Neutrophil (primary cell): Measurements from ENCODE around the gene TSC22D1.

Experiments used
- H3K27ac ChIP-seq: fragments of 200-600 bp; sonication (generic); 2 replicates; pipeline ENCODE4 v1.5.1; 2016; ENCODE audit warnings: mild to moderate bottlenecking, moderate library complexity
- H3K27me3 ChIP-seq: fragments of 200-600 bp; sonication (generic); 2 replicates; pipeline ENCODE4 v1.6.0; 2016; ENCODE audit warnings: mild to moderate bottlenecking
- H3K36me3 ChIP-seq: fragments of 200-600 bp; sonication (generic); 2 replicates; pipeline ENCODE4 v1.5.1; 2017
- H3K4me1 ChIP-seq, 2 experiments: fragments of 200-600 bp in 1 of 2; sonication (generic) in 1 of 2; 1 replicate in 1 of 2; 2 replicates in 1 of 2; pipeline versions ENCODE4 v1.5.1 to v1.6.1; 2013 to 2016; ENCODE audit warnings: low read depth in 1 of 2, low read length in 1 of 2, mild to moderate bottlenecking in 1 of 2, moderate library complexity in 1 of 2; ENCODE audit not compliant: control insufficient read depth in 1 of 2, insufficient read depth in 1 of 2
- H3K4me3 ChIP-seq, 2 experiments: fragments of 200-600 bp in 1 of 2; sonication (generic) in 1 of 2; 1 replicate in 1 of 2; 2 replicates in 1 of 2; pipeline ENCODE4 v1.5.1; 2013 to 2016; ENCODE audit warnings: low read depth in 1 of 2, low read length in 1 of 2, mild to moderate bottlenecking in 1 of 2, moderate library complexity in 1 of 2
- H3K9me3 ChIP-seq: fragments of 200-600 bp; sonication (generic); 2 replicates; pipeline ENCODE4 v1.5.1; 2016
- TF ChIP-seq, protein P1 (sequence below): fragments of 200-600 bp; sonication (generic); IDR thresholded peaks from 2 replicates; pipeline ENCODE4 v1.5.1; 2016; ENCODE audit warnings: antibody characterized with exemption

TSC22D1 gene

DNA sequence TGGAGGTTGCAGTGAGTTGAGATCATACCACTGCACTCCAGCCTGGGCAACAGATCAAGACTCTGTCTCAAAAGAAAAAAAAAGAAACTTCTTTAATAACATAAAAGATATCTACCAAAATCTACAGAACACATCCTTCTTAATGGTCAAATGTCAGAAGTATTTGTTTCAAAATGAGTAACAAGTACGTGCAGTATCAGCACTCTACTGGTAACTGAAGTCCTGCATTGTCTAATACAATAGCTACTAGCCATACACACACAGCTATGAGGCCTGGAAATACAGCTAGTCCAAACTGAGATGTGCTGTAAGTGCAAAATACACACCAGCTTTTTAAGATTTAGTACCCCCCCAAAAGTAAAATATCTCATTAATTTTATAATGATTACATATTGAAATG lies 88.1 kb downstream of the TSC22D1 start:
- no peaks in the 10 kb centered on the region for H3K36me3 ChIP-seq
- H3K27me3 ChIP-seq, result no peaks in the 10 kb centered on the region
- no peak overlapping the region for H3K4me3 ChIP-seq
- TF ChIP-seq, protein P1, sequence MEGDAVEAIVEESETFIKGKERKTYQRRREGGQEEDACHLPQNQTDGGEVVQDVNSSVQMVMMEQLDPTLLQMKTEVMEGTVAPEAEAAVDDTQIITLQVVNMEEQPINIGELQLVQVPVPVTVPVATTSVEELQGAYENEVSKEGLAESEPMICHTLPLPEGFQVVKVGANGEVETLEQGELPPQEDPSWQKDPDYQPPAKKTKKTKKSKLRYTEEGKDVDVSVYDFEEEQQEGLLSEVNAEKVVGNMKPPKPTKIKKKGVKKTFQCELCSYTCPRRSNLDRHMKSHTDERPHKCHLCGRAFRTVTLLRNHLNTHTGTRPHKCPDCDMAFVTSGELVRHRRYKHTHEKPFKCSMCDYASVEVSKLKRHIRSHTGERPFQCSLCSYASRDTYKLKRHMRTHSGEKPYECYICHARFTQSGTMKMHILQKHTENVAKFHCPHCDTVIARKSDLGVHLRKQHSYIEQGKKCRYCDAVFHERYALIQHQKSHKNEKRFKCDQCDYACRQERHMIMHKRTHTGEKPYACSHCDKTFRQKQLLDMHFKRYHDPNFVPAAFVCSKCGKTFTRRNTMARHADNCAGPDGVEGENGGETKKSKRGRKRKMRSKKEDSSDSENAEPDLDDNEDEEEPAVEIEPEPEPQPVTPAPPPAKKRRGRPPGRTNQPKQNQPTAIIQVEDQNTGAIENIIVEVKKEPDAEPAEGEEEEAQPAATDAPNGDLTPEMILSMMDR, result no peak
- H3K27ac ChIP-seq, result no peak overlapping the region
- no peaks in the 10 kb centered on the region for H3K9me3 ChIP-seq
- H3K4me1 ChIP-seq, result peaks cover 5 to 16% of the 10 kb centered on the region in 2 experiments

DNA sequence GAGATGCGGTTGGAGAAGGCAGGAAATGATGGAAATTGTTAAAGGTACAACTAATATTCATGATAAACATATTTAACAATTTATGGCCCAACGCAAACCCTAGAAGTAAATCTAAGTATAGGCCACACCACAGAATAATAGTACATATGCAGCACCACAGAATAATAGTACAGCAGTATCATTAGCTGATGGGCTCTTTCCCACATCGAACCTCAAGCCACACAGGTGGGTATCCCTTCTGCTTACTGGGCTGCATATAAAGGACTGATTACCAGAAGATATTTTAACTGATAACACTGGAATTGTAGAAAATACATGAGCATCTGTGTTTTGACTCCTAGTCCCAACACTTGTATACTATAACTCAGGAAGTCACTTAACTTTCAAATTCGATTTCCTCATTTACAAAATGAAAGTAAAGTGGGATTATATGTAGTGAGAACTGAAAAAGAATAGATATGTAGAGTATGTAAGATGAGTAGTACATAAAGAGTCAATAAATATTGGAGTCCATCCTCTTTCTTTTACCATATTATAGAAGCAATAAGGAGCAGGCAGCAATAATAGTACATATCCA lies 91.5 kb downstream of the TSC22D1 start:
- no peak overlapping the region for H3K27ac ChIP-seq
- H3K9me3 ChIP-seq, result no peaks in the 10 kb centered on the region
- no peaks in the 10 kb centered on the region for H3K27me3 ChIP-seq
- H3K36me3 ChIP-seq, result no peaks in the 10 kb centered on the region
- TF ChIP-seq, protein P1, result no peak
- H3K4me3 ChIP-seq, result no peak overlapping the region
- peaks cover 5 to 16% of the 10 kb centered on the region in 2 experiments for H3K4me1 ChIP-seq

DNA sequence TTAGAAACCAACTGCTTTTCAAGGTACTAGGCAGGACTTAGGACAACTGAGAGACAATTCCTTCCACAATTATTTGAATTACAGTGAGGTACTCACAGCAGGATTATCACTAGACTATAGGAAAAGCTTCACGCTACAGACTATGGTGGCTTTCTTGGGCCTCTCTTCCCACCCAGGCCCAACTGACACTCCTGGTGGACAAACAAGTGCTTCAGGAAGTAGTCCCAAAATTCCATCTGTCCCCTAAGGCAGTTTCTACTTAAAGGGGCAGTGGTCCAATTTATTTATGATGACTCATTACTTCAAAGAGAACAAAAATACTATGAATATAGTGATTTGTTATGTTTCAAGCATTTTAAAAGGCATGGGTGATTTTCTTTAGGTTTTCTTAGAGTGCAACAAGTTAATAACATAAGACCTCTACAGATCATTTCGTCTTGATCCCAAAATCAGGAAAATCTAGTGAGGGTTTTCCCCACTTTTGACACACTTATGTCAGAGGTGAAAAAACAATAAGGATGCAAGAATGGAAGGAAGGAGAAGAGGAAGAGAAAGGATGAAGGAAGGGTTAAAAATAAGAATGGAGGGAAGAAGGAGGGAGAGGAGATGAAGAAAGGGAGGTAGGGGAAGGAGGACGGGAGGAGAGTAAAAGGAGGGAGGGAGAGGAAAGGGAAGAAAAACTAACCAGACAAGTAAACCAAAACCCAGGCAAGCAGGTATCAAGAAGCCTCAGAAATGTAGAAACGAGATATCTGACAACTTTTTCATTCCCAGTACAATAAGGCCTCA lies 101.8 kb downstream of the TSC22D1 start:
- Histone ChIP-seq H3K9me3 (no peaks in the 10 kb centered on the region), H3K4me1 (no peaks in the 10 kb centered on the region), H3K4me3 (no peak overlapping the region), H3K27me3 (no peaks in the 10 kb centered on the region), H3K27ac (no peak overlapping the region), H3K36me3 (no peaks in the 10 kb centered on the region)
- TF ChIP-seq, protein P1, result no peak

DNA sequence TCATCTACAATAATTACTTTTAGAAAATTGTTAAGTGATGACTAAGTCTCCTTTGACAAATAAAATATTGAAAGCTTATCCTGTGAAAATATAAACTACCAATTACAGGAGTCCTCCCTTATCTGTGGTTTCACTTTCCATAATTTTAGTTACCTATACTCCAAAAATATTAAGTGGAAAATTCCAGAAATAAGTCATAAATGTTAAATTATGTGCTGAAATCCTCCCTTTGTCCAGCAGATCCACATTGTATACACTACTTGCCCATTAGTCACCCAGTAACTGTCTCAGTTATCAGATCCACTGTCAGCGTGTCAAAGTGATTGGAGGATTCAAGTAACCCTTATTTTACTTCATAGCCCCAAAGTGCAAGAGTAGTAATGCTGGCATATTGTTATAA lies 104.4 kb downstream of the TSC22D1 start:
- Histone ChIP-seq H3K36me3 (no peaks in the 10 kb centered on the region), H3K27ac (no peak overlapping the region), H3K4me3 (no peak overlapping the region), H3K27me3 (no peaks in the 10 kb centered on the region), H3K9me3 (no peaks in the 10 kb centered on the region), H3K4me1 (no peaks in the 10 kb centered on the region)
- TF ChIP-seq, protein P1, result no peak

DNA sequence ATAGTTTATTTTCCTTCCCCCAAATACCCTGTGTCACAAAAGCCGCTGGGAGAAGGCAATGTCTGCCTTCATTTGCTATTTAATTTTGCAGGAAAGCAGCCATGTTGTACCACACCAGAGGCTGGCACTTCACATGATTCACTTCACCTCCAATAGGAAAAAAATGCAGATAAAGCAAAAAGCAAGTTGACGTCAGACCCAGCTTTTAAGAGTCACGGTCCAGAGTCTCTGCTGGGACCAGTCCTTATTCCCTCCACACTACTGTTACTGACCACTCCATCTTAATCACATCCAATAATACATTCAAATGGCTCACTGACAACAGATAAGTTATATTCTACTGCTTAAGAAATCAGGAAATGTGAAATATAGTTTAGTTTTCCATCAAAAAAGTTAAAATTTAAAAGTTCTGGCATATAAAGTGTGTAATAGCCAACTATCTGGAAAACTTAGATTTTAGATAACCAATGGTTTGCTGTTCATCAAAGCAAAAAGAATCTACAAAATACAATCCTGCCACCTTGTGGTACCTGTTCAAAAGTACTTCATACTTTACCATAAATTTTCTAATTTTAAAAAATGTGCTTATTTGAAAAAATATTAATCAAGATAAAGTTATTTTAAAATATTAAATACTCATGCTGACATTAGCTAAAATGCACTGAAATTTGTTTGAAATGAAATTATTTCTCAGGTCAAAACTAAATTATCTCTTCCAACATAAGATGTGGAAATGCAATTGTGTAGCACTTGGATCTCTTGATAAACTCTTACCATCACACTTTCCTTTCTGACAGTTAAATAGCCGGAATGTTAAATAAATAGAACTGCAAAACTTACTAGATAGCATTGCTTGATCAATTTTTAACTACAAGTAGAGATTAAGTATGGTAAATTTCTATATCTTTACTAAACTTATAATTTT lies 105.2 kb downstream of the TSC22D1 start:
- H3K36me3 ChIP-seq, result no peaks in the 10 kb centered on the region
- no peaks in the 10 kb centered on the region for H3K9me3 ChIP-seq
- H3K4me1 ChIP-seq, result no peaks in the 10 kb centered on the region
- H3K27me3 ChIP-seq, result no peaks in the 10 kb centered on the region
- no peak overlapping the region for H3K27ac ChIP-seq
- TF ChIP-seq, protein P1, result no peak
- H3K4me3 ChIP-seq, result no peak overlapping the region
